Activated T-helper 2 cell treated with anti-CD3 and anti-CD28 coated beads, Interferon-gamma antibody, Interleukin-2, Interleukin-4, amounts not matched to agents 10 μg/mL and 5 μg/mL and 100 μg/mL, durations not matched to agents 14 hours and 24 hours and 36 hours (primary cell): ENCODE data around the gene VASP. TPM values are rescaled to one million over a fixed set of nuclear protein-coding genes. Genes with fewer than 3 reads are reported as not detected.
A peak's percentile ranks its signal among the peaks of the same experiment; 100 is the strongest.

Experiments
- DNase-seq: peaks from one replicate; pipeline ENCODE4 v3.0.0; 2021; ENCODE audit warnings: low spot score
- H3K27ac Mint-ChIP-seq: one replicate; pipeline ENCODE4 v1.8.0; 2021; ENCODE audit warnings: mixed read lengths
- H3K27me3 Mint-ChIP-seq: one replicate; pipeline ENCODE4 v1.8.0; 2021; ENCODE audit warnings: low read depth, mixed read lengths
- H3K36me3 Mint-ChIP-seq: one replicate; pipeline ENCODE4 v1.8.0; 2021; ENCODE audit warnings: low read depth, mixed read lengths
- H3K4me1 Mint-ChIP-seq: one replicate; pipeline ENCODE4 v1.8.0; 2021; ENCODE audit warnings: low read depth, mixed read lengths
- H3K4me3 Mint-ChIP-seq: one replicate; pipeline ENCODE4 v1.8.0; 2021; ENCODE audit warnings: low read depth, mild to moderate bottlenecking, moderate library complexity, mixed read lengths
- H3K9me3 Mint-ChIP-seq: one replicate; pipeline ENCODE4 v1.8.0; 2021; ENCODE audit warnings: mixed read lengths
- intact Hi-C: fragments of 100-400 bp; cut with micrococcal nuclease; formaldehyde crosslinking; loops from one replicate; pipeline ENCODE4 v1.15.1; 2023
- total RNA-seq: library from RNA; stranded (reverse); gene quantifications from 2 replicates; pipeline ENCODE4 v1.2.3, GENCODE V29; 2022

The VASP gene
- total RNA-seq, 1 donor from 2014 or later, result 232 TPM

GRCh38 chr19:45469132-45469944 lies 37.9 kb upstream of the VASP start:
- Mint-ChIP-seq H3K27me3 (peaks cover 44% of the 10 kb centered on the region), H3K9me3 (no peaks in the 10 kb centered on the region), H3K27ac (peak overlapping the region; percentile 91), H3K4me3 (peak overlapping the region; percentile 86), H3K36me3 (peaks cover 30% of the 10 kb centered on the region), H3K4me1 (peaks cover 23% of the 10 kb centered on the region)
- intact Hi-C loops, result loop anchor here (1.0 to 5.0 kb wide), 4 partner anchors 9 to 377 kb away; partner anchors contain the start of gene PPP1R37
- DNase-seq, result peak; percentile 93

DNA sequence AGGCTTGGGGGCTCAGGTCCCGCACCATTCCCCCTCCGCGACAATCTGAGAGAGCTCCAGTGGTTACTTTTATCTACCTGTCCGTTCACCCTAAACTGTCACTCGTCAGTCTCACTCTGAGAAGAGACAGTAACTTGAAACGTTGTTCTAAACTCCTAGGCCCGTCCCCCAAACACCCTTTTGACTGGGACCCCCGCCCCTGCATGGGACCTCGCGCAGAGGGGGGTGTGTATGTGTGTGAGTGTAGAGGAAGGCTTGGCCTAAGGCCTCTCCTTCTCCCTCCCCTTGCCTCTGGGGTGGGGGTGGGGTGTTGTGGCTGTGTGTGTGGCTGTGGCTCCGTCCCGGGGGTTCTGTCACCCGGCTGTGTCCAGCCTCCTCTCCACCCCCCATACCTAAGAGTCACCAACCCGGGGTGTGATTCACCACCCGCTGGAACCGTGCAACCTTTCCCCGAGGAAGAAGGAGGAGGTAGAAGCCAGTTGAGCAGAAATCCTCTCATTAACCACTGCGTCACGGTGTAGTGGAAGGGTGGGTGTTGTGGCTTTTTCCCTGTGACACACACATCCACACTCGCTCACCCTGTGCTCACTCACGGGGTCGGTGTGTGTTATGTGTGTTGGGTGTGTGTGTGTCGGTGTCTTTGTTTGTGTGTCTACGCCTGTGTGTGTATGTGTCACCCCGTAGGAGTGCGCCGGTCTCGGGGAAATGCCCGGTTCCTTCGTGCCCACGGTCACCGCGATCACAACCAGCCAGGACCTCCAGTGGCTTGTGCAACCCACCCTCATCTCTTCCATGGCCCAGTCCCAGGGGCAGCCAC lies 37.1 kb upstream of the VASP start:
- peak overlapping the region; percentile 86 for H3K4me3 Mint-ChIP-seq
- peak overlapping the region; percentile 91 for H3K27ac Mint-ChIP-seq
- peaks cover 38% of the 10 kb centered on the region for H3K36me3 Mint-ChIP-seq
- peaks cover 46% of the 10 kb centered on the region for H3K27me3 Mint-ChIP-seq
- H3K9me3 Mint-ChIP-seq, result no peaks in the 10 kb centered on the region
- peak; percentile 48 for DNase-seq
- intact Hi-C loops, result loop anchor here (1.0 to 5.0 kb wide), 4 partner anchors 8 to 378 kb away; partner anchors contain the start of gene PPP1R37
- H3K4me1 Mint-ChIP-seq, result peaks cover 26% of the 10 kb centered on the region

- intact Hi-C loops, result no loop called here
- H3K9me3 Mint-ChIP-seq, result no peaks in the 10 kb centered on the region
- peaks cover 39% of the 10 kb centered on the region for H3K36me3 Mint-ChIP-seq
- H3K4me3 Mint-ChIP-seq, result peak overlapping the region; percentile 86
- H3K27me3 Mint-ChIP-seq, result peaks cover 47% of the 10 kb centered on the region
- peak; percentile 43 for DNase-seq
- no peak overlapping the region for H3K27ac Mint-ChIP-seq
- H3K4me1 Mint-ChIP-seq, result peaks cover 26% of the 10 kb centered on the region
Measured at GRCh38 chr19:45470762-45471081, 36.6 kb upstream of the VASP start.

GRCh38 chr19:45471111-45471930 lies 36.0 kb upstream of the VASP start:
- no peak for DNase-seq

GRCh38 chr19:45471931-45472562 lies 35.2 kb upstream of the VASP start:
- Mint-ChIP-seq H3K27ac (no peak overlapping the region), H3K9me3 (no peaks in the 10 kb centered on the region), H3K27me3 (peaks cover 48% of the 10 kb centered on the region), H3K4me1 (peaks cover 32% of the 10 kb centered on the region), H3K4me3 (no peak overlapping the region), H3K36me3 (peaks cover 39% of the 10 kb centered on the region)
- intact Hi-C loops, result no loop called here
- no peak for DNase-seq

More at GRCh38 chr19:45471111-45471930, 36.0 kb upstream of the VASP start:
- peaks cover 47% of the 10 kb centered on the region for H3K27me3 Mint-ChIP-seq
- peaks cover 29% of the 10 kb centered on the region for H3K4me1 Mint-ChIP-seq
- H3K36me3 Mint-ChIP-seq, result peaks cover 39% of the 10 kb centered on the region
- intact Hi-C loops, result no loop called here
- H3K4me3 Mint-ChIP-seq, result no peak overlapping the region
- H3K27ac Mint-ChIP-seq, result no peak overlapping the region
- no peaks in the 10 kb centered on the region for H3K9me3 Mint-ChIP-seq

GRCh38 chr19:45472563-45473366 lies 34.5 kb upstream of the VASP start:
- intact Hi-C loops, result no loop called here
- Mint-ChIP-seq H3K36me3 (peaks cover 39% of the 10 kb centered on the region), H3K27me3 (peaks cover 46% of the 10 kb centered on the region), H3K27ac (no peak overlapping the region), H3K4me1 (peaks cover 32% of the 10 kb centered on the region), H3K4me3 (no peak overlapping the region), H3K9me3 (no peaks in the 10 kb centered on the region)
- no peak for DNase-seq

DNA sequence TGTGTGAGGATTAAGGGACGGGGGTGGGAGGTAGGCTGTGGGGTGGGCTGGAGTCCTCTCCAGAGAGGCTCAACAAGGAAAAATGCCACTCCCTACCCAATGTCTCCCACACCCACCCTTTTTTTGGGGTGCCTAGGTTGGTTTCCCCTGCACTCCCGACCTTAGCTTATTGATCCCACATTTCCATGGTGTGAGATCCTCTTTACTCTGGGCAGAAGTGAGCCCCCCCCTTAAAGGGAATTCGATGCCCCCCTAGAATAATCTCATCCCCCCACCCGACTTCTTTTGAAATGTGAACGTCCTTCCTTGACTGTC lies 34.0 kb upstream of the VASP start:
- intact Hi-C loops, result no loop called here
- Mint-ChIP-seq H3K27me3 (peaks cover 46% of the 10 kb centered on the region), H3K27ac (no peak overlapping the region), H3K4me3 (no peak overlapping the region), H3K36me3 (peaks cover 39% of the 10 kb centered on the region), H3K9me3 (no peaks in the 10 kb centered on the region), H3K4me1 (peaks cover 36% of the 10 kb centered on the region)
- DNase-seq, result no peak

DNA sequence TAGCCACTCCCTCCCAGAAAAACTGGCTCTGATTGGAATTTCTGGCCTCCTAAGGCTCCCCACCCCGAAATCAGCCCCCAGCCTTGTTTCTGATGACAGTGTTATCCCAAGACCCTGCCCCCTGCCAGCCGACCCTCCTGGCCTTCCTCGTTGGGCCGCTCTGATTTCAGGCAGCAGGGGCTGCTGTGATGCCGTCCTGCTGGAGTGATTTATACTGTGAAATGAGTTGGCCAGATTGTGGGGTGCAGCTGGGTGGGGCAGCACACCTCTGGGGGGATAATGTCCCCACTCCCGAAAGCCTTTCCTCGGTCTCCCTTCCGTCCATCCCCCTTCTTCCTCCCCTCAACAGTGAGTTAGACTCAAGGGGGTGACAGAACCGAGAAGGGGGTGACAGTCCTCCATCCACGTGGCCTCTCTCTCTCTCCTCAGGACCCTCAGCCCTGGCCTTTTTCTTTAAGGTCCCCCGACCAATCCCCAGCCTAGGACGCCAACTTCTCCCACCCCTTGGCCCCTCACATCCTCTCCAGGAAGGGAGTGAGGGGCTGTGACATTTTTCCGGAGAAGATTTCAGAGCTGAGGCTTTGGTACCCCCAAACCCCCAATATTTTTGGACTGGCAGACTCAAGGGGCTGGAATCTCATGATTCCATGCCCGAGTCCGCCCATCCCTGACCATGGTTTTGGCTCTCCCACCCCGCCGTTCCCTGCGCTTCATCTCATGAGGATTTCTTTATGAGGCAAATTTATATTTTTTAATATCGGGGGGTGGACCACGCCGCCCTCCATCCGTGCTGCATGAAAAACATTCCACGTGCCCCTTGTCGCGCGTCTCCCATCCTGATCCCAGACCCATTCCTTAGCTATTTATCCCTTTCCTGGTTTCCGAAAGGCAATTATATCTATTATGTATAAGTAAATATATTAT lies 33.3 kb upstream of the VASP start:
- H3K27me3 Mint-ChIP-seq, result peaks cover 46% of the 10 kb centered on the region
- DNase-seq, result no peak
- H3K9me3 Mint-ChIP-seq, result no peaks in the 10 kb centered on the region
- intact Hi-C loops, result no loop called here
- H3K36me3 Mint-ChIP-seq, result peaks cover 39% of the 10 kb centered on the region
- no peak overlapping the region for H3K27ac Mint-ChIP-seq
- H3K4me1 Mint-ChIP-seq, result peaks cover 37% of the 10 kb centered on the region
- no peak overlapping the region for H3K4me3 Mint-ChIP-seq

GRCh38 chr19:45474606-45475521 lies 32.4 kb upstream of the VASP start:
- DNase-seq, result no peak
- Mint-ChIP-seq H3K27ac (no peak overlapping the region), H3K9me3 (no peaks in the 10 kb centered on the region), H3K27me3 (peaks cover 46% of the 10 kb centered on the region), H3K4me3 (no peak overlapping the region), H3K36me3 (peaks cover 39% of the 10 kb centered on the region), H3K4me1 (peaks cover 40% of the 10 kb centered on the region)
- intact Hi-C loops, result loop anchor here (5.0 kb wide), 1 partner anchor 223 kb away; the partner anchor contains the start of gene MARK4

GRCh38 chr19:45475537-45476291 lies 31.6 kb upstream of the VASP start:
- DNase-seq, result no peak

More at GRCh38 chr19:45475537-45476291, 31.6 kb upstream of the VASP start:
- Mint-ChIP-seq H3K27ac (no peak overlapping the region), H3K9me3 (no peaks in the 10 kb centered on the region), H3K27me3 (peaks cover 46% of the 10 kb centered on the region), H3K36me3 (peaks cover 35% of the 10 kb centered on the region), H3K4me3 (no peak overlapping the region), H3K4me1 (peaks cover 38% of the 10 kb centered on the region)
- intact Hi-C loops, result loop anchor here (5.0 kb wide), 1 partner anchor 223 kb away; the partner anchor contains the start of gene MARK4
